CD4-positive, alpha-beta memory T cell (primary cell): ENCODE measurements around the gene ADCY5. TPM values are rescaled to one million over a fixed set of nuclear protein-coding genes. Genes with fewer than 3 reads are reported as not detected.

Experiments used
- CTCF ChIA-PET: fragments of 350-600 bp; sonication (Branson Sonifier 250); formaldehyde crosslinking; loops from one replicate; lab custom pipeline; 2021; ENCODE audit warnings: inconsistent platforms; ENCODE audit not compliant: partially characterized antibody; lab: Charles Lee
- POLR2A ChIA-PET: fragments of 350-600 bp; sonication (Branson Sonifier 250); formaldehyde crosslinking; loops from one replicate; lab custom pipeline; 2021; ENCODE audit not compliant: partially characterized antibody; lab: Charles Lee
- DNase-seq, 5 donors: peaks; one replicate each; pipeline versions ENCODE4 v3.0.0 to v3.0.0-alpha.2; 2020 to 2022; ENCODE audit warnings: mixed read lengths in 1 of 5
- H3K27ac ChIP-seq: one replicate; pipeline ENCODE4 v1.7.0; 2013; ENCODE audit warnings: low read depth, low read length
- H3K27me3 ChIP-seq: 2 replicates; pipeline ENCODE4 v1.7.0; 2013; ENCODE audit warnings: mild to moderate bottlenecking, low read length, moderate library complexity; ENCODE audit not compliant: insufficient read depth
- H3K36me3 ChIP-seq: 2 replicates; pipeline ENCODE4 v1.7.0; 2013; ENCODE audit warnings: mild to moderate bottlenecking, low read length, moderate library complexity; ENCODE audit not compliant: insufficient read depth
- H3K4me1 ChIP-seq: 2 replicates; pipeline ENCODE4 v1.7.0; 2013; ENCODE audit warnings: mild to moderate bottlenecking, low read length, moderate library complexity; ENCODE audit not compliant: insufficient read depth
- H3K4me3 ChIP-seq, 2 donors: one replicate each; pipeline ENCODE4 v1.7.0; 2013; ENCODE audit warnings: low read length in 2 of 2, mild to moderate bottlenecking in 1 of 2
- H3K9me3 ChIP-seq, 2 donors: one replicate each; pipeline ENCODE4 v1.7.0; 2013; ENCODE audit warnings: low read length in 2 of 2, control low read depth in 1 of 2; ENCODE audit not compliant: control insufficient read depth in 1 of 2
- H3K27ac Mint-ChIP-seq, 7 donors: one replicate each; pipeline ENCODE4 v1.8.0; 2020 to 2021; ENCODE audit warnings: mixed read lengths in 7 of 7, mild to moderate bottlenecking in 6 of 7, inconsistent platforms in 3 of 7, moderate library complexity in 3 of 7
- H3K27me3 Mint-ChIP-seq, 2 donors: one replicate each; pipeline ENCODE4 v1.8.0; 2020 to 2021; ENCODE audit warnings: mixed read lengths in 2 of 2
- H3K36me3 Mint-ChIP-seq, 2 donors: one replicate each; pipeline ENCODE4 v1.8.0; 2020 to 2021; ENCODE audit warnings: mixed read lengths in 2 of 2, inconsistent platforms in 1 of 2, mild to moderate bottlenecking in 1 of 2
- H3K4me1 Mint-ChIP-seq, 4 donors: one replicate each; pipeline ENCODE4 v1.8.0; 2020 to 2021; ENCODE audit warnings: mixed read lengths in 4 of 4, mild to moderate bottlenecking in 1 of 4
- H3K4me3 Mint-ChIP-seq, 8 donors: one replicate each; pipeline ENCODE4 v1.8.0; 2020 to 2021; ENCODE audit warnings: mixed read lengths in 8 of 8, mild to moderate bottlenecking in 7 of 8, moderate library complexity in 6 of 8, inconsistent platforms in 3 of 8
- H3K9me3 Mint-ChIP-seq, 8 donors: one replicate each; pipeline ENCODE4 v1.8.0; 2020 to 2021; ENCODE audit warnings: mixed read lengths in 8 of 8, mild to moderate bottlenecking in 5 of 8, inconsistent platforms in 3 of 8, moderate library complexity in 1 of 8
- intact Hi-C: fragments of 100-400 bp; cut with micrococcal nuclease; formaldehyde crosslinking; loops from one replicate; pipeline ENCODE4 v1.15.1; 2023
- polyA plus RNA-seq, 2 donors: library from polyadenylated mRNA; unstranded; fragments of 300-500 nt; fragmentation: Illumina TruSeq; gene quantifications; one replicate each; pipeline ENCODE4 v1.2.3, GENCODE V29; 2021
- total RNA-seq, 2 experiments: library from RNA; stranded (reverse); gene quantifications; one replicate each; pipeline ENCODE4 v1.2.3, GENCODE V29; 2021

ADCY5 gene
- total and polyA plus RNA-seq, 4 experiments from 2014 or later, result 0.11 TPM; not detected in 3

DNA sequence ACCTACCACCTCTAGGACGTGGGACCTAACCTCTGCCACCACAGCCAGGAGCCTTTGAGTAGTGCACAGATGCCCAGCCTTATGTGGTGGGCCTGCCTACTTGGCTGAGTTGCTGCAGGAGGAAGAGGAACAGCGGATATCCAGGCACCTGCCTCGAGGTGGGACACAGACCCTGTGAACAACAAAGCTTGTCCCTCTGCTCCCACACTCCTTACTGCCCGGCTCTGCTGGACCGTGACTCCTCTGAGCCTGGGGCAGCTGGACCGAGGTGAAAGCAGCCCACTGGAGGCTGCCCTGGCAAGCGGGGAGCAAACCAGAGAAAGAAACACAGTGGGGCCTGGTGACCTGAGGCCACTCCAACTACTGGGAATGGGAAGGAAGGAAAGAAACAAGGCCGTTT, 149.3 kb downstream of the ADCY5 start:
- peaks cover 6 to 8% of the 10 kb centered on the region in 2 donors for H3K27me3 Mint-ChIP-seq
- Histone ChIP-seq H3K9me3 (no peaks in the 10 kb centered on the region), H3K27ac (no peak overlapping the region), H3K27me3 (no peaks in the 10 kb centered on the region), H3K4me1 (no peaks in the 10 kb centered on the region), H3K36me3 (no peaks in the 10 kb centered on the region), H3K4me3 (no peak overlapping the region)
- CTCF ChIA-PET, result no interaction called here
- POLR2A ChIA-PET, result no interaction called here
- no peak for DNase-seq
- H3K4me3 Mint-ChIP-seq, result no peak overlapping the region
- H3K36me3 Mint-ChIP-seq, result no peaks in the 10 kb centered on the region
- no peak overlapping the region for H3K27ac Mint-ChIP-seq
- peaks cover 0 to 2% (median 0%) of the 10 kb centered on the region in 4 donors for H3K4me1 Mint-ChIP-seq
- intact Hi-C loops, result no loop called here
- no peaks in the 10 kb centered on the region for H3K9me3 Mint-ChIP-seq

DNA sequence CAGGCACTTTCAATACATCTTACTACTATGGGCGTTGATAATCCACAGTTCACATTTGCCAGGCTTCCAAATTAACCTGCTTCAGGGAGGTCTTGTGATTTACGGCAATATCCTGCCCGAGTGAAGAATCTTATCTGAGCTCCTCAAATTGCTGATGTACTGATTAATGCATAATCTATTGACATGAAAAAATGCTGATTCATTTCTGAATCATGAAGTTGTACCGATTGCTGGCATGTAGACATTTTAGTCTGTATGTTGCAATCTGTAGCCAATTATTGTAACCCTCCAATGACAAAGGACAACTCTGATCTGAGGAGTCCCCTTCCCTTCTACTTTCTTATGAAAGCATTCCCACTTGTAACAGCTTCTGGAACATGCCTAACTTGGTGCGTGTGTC, 150.0 kb downstream of the ADCY5 start:
- Histone ChIP-seq H3K27me3 (no peaks in the 10 kb centered on the region), H3K4me3 (no peak overlapping the region), H3K9me3 (no peaks in the 10 kb centered on the region), H3K36me3 (no peaks in the 10 kb centered on the region), H3K4me1 (no peaks in the 10 kb centered on the region), H3K27ac (no peak overlapping the region)
- Mint-ChIP-seq H3K9me3 (no peaks in the 10 kb centered on the region), H3K4me1 (peaks cover 0 to 2% (median 0%) of the 10 kb centered on the region in 4 donors), H3K36me3 (no peaks in the 10 kb centered on the region), H3K27me3 (peaks cover 3 to 8% of the 10 kb centered on the region in 2 donors), H3K4me3 (no peak overlapping the region), H3K27ac (no peak overlapping the region)
- no peak for DNase-seq
- POLR2A ChIA-PET, result no interaction called here
- intact Hi-C loops, result no loop called here
- CTCF ChIA-PET, result interaction anchor here (0.6 kb wide), 1 partner anchor 270 kb away, joined by 3 read pairs; no protein-coding TSS in a partner anchor

DNA sequence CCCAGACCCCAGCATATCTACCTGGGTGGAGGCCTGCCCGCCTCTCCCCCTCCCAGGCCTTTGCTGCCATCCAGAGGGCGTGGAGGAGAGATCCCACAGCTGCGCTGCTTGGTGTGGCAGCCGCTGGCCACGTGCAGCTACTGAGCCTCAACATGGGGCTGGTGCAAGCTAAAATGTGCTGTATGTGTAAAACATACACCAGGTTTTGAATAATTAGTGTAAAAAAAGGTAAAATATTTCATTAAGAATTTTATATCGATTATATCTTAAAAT, 151.3 kb downstream of the ADCY5 start:
- Histone ChIP-seq H3K9me3 (no peaks in the 10 kb centered on the region), H3K27me3 (no peaks in the 10 kb centered on the region), H3K27ac (no peak overlapping the region), H3K36me3 (no peaks in the 10 kb centered on the region), H3K4me3 (no peak overlapping the region), H3K4me1 (no peaks in the 10 kb centered on the region)
- no peak for DNase-seq
- no peak overlapping the region for H3K4me3 Mint-ChIP-seq
- H3K36me3 Mint-ChIP-seq, result no peaks in the 10 kb centered on the region
- H3K9me3 Mint-ChIP-seq, result no peaks in the 10 kb centered on the region
- no peak overlapping the region for H3K27ac Mint-ChIP-seq
- POLR2A ChIA-PET, result no interaction called here
- intact Hi-C loops, result no loop called here
- CTCF ChIA-PET, result interaction anchor here (1.0 kb wide), 1 partner anchor 28 kb away, joined by 4 read pairs; no protein-coding TSS in a partner anchor
- no peaks in the 10 kb centered on the region for H3K4me1 Mint-ChIP-seq
- H3K27me3 Mint-ChIP-seq, result peaks cover 0 to 8% of the 10 kb centered on the region in 2 donors

DNA sequence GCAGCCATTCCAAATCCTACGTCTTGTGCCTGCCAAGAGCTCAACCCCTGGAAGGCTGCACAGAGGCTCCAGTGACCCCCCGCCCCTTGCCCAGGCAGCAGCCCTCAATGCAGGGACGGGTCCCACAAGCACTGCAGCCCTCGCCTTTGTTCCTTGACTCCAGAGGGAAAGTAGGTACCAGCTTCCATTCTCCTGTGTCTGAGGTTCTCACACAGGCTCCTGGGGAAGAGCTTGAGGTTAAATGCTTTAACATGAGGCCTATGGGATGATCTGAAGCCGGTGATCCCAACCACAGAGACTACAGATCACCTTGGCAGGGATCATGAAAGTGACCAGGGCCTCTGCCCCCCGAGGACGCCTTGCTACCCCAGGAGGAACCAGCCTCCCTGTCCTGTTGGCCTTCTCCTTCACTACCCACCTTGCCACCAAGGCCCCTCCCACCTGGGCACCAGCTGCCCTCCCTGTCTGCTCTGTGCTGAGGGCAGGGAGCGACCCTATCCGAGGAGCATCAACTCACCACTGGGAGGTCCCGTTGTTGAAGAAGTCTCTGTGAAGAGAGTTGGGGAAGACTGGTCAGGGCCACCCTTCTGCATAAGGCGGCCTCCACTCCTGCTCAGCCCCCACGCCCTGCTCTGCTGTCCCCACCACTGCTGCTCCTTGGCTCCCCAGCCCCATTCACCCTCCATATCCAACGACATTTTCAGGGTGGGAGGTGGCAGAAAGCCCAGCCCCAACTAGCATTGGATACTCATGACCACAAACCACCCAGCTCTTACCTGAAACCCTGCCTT, 151.9 kb downstream of the ADCY5 start:
- H3K4me3 ChIP-seq, result no peak overlapping the region
- intact Hi-C loops, result no loop called here
- H3K4me1 ChIP-seq, result no peaks in the 10 kb centered on the region
- H3K9me3 Mint-ChIP-seq, result no peaks in the 10 kb centered on the region
- H3K36me3 ChIP-seq, result no peaks in the 10 kb centered on the region
- H3K27me3 ChIP-seq, result no peaks in the 10 kb centered on the region
- ChIA-PET POLR2A (no interaction called here), CTCF (no interaction called here)
- peaks cover 1 to 8% of the 10 kb centered on the region in 2 donors for H3K27me3 Mint-ChIP-seq
- no peaks in the 10 kb centered on the region for H3K9me3 ChIP-seq
- no peak overlapping the region for H3K27ac Mint-ChIP-seq
- H3K4me1 Mint-ChIP-seq, result no peaks in the 10 kb centered on the region
- no peak overlapping the region for H3K4me3 Mint-ChIP-seq
- H3K36me3 Mint-ChIP-seq, result no peaks in the 10 kb centered on the region
- H3K27ac ChIP-seq, result no peak overlapping the region
- no peak for DNase-seq

GRCh38 chr3:123296261-123296660, 152.6 kb downstream of the ADCY5 start:
- no peak overlapping the region for H3K27ac ChIP-seq
- Mint-ChIP-seq H3K27me3 (peaks cover 1 to 8% of the 10 kb centered on the region in 2 donors), H3K36me3 (no peaks in the 10 kb centered on the region), H3K9me3 (no peaks in the 10 kb centered on the region), H3K4me1 (no peaks in the 10 kb centered on the region), H3K27ac (no peak overlapping the region), H3K4me3 (no peak overlapping the region)
- no peak for DNase-seq
- ChIA-PET POLR2A (no interaction called here), CTCF (no interaction called here)
- no peaks in the 10 kb centered on the region for H3K4me1 ChIP-seq
- H3K4me3 ChIP-seq, result no peak overlapping the region
- H3K27me3 ChIP-seq, result no peaks in the 10 kb centered on the region
- H3K36me3 ChIP-seq, result no peaks in the 10 kb centered on the region
- intact Hi-C loops, result no loop called here
- no peaks in the 10 kb centered on the region for H3K9me3 ChIP-seq

- H3K27me3 ChIP-seq, result no peaks in the 10 kb centered on the region
- no peaks in the 10 kb centered on the region for H3K36me3 ChIP-seq
- Mint-ChIP-seq H3K27me3 (peaks cover 1 to 8% of the 10 kb centered on the region in 2 donors), H3K4me1 (no peaks in the 10 kb centered on the region), H3K9me3 (no peaks in the 10 kb centered on the region), H3K4me3 (no peak overlapping the region), H3K36me3 (no peaks in the 10 kb centered on the region), H3K27ac (no peak overlapping the region)
- ChIA-PET CTCF (no interaction called here), POLR2A (no interaction called here)
- intact Hi-C loops, result no loop called here
- H3K27ac ChIP-seq, result no peak overlapping the region
- no peaks in the 10 kb centered on the region for H3K9me3 ChIP-seq
- no peaks in the 10 kb centered on the region for H3K4me1 ChIP-seq
- no peak overlapping the region for H3K4me3 ChIP-seq
- no peak for DNase-seq
Observed at GRCh38 chr3:123295901-123296250, 153.0 kb downstream of the ADCY5 start.

GRCh38 chr3:123295171-123295900, 153.6 kb downstream of the ADCY5 start:
- H3K27ac ChIP-seq, result no peak overlapping the region
- ChIA-PET CTCF (no interaction called here), POLR2A (no interaction called here)
- Mint-ChIP-seq H3K27me3 (peaks cover 1 to 8% of the 10 kb centered on the region in 2 donors), H3K4me3 (no peak overlapping the region), H3K27ac (no peak overlapping the region), H3K9me3 (no peaks in the 10 kb centered on the region), H3K36me3 (no peaks in the 10 kb centered on the region), H3K4me1 (no peaks in the 10 kb centered on the region)
- intact Hi-C loops, result no loop called here
- no peaks in the 10 kb centered on the region for H3K4me1 ChIP-seq
- no peaks in the 10 kb centered on the region for H3K36me3 ChIP-seq
- H3K4me3 ChIP-seq, result no peak overlapping the region
- no peaks in the 10 kb centered on the region for H3K9me3 ChIP-seq
- no peaks in the 10 kb centered on the region for H3K27me3 ChIP-seq
- DNase-seq, result no peak
